Measurements from ENCODE around the gene MPZ. TPM values are rescaled to one million over a fixed set of nuclear protein-coding genes. Genes with fewer than 3 reads are reported as not detected.
"Not testable (repeated sequence)": the region's sequence is repeated elsewhere in the genome, so short reads cannot be mapped to it uniquely, and the experiment has no call there.

Gene MPZ
- total RNA-seq, 1 experiment from 2014 or later: 0.57 TPM

DNA sequence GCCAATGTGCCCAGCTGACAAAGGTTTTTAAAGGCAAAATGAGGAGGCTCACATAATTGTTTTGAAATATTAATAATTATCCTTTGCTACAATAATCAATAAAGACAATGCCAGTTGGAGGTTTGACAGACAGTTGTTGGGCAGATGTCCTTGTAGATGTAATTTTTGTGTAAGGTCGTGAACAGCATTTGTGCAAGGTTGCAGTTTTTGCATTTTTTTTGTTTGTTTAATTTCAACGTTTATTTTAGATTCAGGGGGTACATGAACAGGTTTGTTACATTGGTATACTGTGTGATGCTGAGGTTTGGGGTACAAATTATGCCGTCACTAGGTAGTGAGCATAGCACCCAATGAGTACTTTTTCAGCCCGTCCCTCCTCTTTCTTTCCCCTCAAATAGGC lies 9.3 kb downstream of the MPZ start:
- no peak for DNase-seq (ENCODE audit: low read depth)

DNA sequence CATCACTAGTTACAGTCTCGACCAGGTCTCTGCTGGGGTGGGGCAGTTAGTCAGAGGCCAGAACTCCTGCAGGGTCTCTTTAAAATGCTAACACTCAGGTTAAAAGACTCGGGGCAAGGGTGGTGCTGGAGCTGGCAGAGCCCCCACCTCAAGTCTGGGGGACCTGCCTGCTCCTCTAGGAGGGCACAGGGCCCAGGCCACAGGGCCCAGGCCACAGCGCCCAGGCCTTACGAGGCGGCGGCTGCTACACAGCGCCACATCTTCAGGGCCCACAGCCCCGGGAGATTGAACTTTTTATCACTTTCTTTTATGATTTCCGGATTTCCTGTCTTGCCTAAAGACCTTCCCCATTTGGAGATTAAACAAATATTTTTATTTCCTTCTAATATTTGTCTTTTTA lies 10.4 kb downstream of the MPZ start:
- DNase-seq (ENCODE audit: low read depth): no peak

DNA sequence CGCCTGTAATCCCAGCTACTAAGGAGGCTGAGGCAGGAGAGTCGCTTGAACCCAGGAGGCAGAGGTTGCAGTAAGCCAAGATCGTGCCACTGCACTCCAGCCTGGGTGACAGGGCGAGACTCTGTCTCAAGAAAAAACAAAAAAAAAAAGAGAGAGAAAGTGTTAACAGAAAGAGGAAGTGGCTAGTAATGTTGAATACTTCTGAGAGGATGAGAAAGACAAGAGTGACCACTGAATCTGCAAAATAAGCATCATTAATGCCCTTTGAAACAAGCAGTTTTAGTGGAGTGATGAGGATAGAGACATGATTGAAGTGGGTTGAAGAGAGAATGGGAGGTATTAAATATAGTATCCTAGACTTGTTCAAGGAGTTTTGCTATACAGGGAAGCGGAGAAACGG lies 11.7 kb downstream of the MPZ start:
- no peak for DNase-seq (ENCODE audit: low read depth)

DNA sequence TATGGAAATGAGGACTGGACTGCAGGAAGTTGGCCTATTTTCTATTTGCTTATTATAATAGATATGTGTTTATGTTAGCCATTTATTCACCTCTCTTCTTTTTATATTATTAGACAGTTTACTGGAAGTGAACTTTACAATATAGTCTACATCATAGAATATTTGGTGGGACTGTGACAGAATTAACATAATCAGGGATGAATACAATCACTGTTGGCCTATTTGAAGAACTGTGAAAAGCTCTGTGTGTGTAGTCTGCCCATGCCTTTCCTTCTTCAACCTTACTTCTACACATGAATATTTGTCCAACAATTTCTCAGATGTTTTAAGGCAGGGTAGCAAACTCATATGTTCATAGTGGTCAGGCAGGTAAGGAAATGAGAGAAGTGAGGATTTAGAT lies 12.4 kb downstream of the MPZ start:
- no peak for DNase-seq (ENCODE audit: low read depth)

DNA sequence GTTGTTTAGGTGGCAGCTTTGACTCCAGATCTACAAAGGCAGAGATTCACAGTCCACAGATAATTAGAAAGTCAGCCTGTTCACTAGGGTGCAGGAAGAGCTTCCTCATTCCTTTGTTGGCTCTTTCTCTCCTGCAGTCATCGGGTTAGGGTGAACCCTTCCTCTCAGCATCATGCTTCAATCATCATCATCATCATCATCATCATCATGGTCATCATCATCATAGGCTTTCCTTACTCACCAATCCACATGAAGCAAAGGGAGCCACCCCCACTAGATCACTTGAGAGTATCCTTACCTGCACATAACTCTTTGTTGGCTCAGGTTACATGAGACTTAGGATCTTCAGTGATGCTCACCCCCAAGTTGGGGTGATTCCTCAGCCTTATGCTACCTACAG lies 19.0 kb downstream of the MPZ start:
- no peak for DNase-seq (ENCODE audit: low read depth)

DNA sequence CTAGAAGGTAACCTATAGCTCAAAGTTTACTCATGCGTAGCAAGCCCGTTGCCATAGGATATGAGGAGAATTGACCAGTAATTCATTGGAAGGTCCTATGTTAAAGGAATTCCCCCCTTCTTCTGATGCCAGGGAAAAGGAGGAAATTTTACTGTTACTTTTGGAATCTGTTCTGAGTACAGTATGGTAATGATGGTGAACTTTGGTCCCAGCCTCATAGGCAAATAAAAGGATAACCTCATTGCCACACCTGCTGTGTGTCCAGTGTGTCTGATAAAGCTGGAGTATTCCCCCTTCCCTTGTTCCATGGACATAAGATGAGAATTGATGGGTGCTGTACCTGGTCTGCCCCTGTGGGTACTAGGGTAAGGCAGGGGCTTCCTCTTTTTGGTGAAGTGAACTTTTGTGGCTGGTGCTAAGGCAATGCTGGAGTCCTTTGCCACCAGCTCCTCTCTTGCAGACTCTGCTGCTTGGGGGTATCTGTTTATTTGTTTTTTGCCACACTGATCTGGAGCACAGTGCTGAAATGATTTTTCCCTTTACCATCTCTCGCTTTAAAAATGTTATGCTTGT lies 22.2 kb downstream of the MPZ start:
- no peak for DNase-seq (ENCODE audit: low read depth)

DNA sequence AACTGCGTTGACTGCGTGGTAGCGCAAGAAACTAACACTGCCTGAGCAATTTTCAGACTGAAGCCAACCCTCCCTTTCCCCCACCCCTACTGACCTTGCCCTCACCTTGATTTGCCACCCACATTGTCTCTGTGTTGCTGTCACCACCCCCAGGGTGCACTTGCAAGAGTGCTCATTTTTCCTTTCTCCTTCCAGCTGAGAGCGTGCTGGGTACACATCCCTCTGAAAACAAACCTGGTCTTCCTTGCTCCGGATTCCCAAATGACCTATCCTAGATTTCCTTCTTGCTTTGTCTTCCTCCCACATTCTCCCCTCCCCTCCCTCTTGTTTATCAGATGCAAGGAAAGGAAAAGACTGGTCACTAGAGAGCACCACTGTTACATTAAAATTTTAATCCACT lies 24.2 kb downstream of the MPZ start:
- no peak for DNase-seq (ENCODE audit: low read depth)

DNA sequence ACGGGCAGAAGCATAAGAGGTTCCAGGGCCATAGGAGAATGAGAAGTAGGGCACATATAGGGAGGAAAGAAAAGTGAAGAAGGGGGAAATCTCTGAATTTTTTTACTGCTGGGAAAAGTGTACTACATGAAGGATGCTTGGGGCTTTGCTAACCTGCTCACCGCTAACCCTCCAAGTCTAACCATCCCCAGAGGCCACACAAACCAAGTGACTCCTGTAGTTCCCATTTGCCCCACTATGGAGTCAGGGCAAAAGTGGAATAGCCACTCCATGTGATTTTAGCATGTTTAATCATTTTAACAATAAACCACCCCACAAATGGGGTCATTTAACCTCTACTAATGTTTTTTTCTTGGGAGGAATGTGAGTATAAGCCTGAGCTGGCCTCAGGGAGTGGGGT lies 24.7 kb downstream of the MPZ start:
- no peak for DNase-seq (ENCODE audit: low read depth)

DNA sequence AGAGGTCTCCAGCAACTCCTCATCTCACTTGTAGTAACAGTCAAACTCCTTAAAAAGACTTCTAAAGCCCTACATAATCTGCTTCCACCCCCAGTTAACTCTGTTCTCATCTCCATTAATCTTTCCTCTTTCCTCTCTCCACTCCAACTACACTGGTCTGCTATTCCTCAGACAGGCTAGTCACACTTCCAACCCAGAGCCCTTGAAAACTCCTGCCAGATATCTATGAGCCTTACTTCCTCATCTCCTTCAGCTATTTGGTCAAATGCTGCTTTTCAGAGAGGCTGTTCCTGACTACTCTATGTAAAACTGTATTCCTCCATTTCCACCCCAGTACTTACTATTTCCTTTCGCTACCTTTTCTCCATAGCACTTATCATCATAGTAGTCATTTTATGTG lies 26.8 kb downstream of the MPZ start:
- DNase-seq (ENCODE audit: low read depth): no peak

DNA sequence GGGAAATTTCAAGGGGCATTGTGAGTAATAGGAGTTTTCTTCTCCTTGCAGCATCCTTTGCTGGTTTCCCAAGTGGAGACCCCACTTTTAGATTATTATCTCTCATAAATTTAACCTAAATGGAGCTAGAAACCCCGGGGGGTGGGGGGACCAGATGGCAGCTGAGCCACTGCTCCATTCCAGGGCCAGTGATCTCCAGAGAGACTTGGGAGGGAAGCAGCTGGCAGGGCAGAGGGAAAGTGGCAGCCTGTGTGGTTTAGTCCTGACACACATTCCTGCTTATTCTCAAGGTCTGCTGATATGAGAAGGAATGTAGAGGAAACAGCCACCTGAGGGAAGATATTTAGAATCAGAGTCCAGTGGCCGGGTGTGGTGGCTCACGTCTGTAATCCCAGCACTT lies 34.9 kb downstream of the MPZ start:
- no peak for DNase-seq (ENCODE audit: low read depth)

DNA sequence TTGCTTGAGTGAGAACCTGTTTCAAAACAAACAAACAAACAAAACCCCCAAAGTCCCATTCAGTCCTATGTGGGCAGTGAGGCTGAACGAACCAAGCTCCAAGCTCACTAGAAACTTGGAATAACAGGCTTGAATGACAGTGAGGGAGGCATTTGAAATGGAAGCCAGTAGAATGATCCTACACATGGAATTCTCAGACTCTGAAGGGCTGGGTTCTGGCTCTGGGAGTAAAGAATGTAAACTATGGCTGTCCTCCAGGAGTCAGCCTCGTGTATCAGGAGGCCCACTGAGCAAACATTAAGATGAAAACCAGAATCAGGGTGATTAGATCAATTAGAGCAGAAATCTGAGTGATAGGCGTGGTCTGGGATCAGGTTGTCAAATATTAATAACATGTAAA lies 36.4 kb downstream of the MPZ start:
- DNase-seq (ENCODE audit: low read depth): no peak

DNA sequence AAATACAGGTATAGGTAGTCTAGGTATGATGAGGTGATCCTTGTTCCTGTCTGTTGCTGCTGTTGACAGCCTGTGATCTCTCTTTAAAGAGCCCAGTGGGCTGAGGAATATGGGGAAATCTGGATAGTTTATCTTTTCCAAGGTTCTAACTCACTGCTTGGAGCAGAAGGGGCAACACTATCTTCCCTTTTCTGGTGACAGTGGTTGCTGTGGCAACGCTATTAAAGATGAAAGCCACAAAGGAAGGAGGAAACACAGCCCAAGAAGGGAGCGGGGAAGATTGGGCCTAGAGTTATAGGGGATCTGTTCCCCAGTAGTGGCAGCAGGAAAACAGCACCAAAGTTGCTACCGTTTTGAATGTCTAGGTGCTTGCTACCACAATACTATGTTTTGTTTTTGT lies 42.4 kb downstream of the MPZ start:
- no peak for DNase-seq (ENCODE audit: low read depth)

DNA sequence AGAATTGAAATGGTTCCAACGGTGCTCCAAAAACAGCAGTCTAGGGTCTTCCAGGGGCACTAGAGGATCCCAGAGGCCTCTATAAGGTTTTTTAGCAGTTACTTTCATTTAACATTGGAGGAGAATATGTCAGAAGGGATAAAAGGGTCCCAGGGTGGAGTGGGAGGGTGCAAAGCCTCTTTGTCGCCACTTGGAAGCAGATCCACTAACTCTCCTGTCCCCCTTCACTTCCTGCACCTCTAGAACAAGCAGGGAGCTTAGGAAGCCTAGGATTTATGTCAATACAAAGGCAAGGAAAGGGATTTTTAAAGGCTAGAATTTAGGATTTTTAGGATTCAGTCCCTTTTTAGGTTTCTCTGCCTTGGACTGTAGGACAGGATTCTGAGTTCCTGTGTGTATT lies 42.9 kb downstream of the MPZ start:
- no peak for DNase-seq (ENCODE audit: low read depth)

DNA sequence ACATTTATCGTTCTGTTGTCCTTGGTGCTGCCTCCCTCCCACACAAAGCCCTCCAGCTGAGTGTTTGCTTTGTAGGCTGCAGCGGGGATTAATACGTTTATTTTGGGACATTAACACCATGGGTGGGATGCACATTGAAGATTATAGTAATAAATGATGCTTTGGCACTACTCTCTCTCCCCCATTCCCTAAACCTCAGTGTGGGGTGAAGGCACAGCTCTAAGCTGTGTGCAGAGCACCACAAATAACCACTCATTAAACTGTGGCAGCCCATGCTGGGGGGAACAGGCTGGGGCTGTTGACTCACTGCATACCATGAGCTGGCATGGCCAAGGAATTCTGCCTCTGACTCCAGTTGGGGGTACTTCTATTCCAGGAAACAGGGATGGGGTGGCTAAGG lies 43.6 kb downstream of the MPZ start:
- DNase-seq (ENCODE audit: low read depth): peak; percentile 71

DNA sequence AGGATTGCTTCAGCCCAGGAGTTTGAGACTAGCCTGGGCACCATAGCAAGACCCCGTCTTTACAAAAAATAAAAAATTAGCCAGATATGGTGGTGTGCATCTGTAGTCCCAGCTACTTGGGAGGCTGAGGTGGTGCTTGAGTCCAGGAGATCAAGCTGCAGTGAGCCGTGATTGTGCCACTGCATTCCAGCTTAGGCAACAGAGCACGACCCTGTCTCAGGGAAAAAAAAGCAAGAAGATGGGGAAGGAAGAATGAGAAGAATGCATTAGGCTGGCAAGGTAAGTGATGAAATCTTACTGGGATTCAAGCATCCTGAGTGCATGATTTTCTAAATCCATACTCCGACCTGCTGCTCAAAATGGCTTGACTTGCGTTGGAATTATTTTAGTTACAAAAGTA lies 44.5 kb downstream of the MPZ start:
- no peak for DNase-seq (ENCODE audit: low read depth)

DNA sequence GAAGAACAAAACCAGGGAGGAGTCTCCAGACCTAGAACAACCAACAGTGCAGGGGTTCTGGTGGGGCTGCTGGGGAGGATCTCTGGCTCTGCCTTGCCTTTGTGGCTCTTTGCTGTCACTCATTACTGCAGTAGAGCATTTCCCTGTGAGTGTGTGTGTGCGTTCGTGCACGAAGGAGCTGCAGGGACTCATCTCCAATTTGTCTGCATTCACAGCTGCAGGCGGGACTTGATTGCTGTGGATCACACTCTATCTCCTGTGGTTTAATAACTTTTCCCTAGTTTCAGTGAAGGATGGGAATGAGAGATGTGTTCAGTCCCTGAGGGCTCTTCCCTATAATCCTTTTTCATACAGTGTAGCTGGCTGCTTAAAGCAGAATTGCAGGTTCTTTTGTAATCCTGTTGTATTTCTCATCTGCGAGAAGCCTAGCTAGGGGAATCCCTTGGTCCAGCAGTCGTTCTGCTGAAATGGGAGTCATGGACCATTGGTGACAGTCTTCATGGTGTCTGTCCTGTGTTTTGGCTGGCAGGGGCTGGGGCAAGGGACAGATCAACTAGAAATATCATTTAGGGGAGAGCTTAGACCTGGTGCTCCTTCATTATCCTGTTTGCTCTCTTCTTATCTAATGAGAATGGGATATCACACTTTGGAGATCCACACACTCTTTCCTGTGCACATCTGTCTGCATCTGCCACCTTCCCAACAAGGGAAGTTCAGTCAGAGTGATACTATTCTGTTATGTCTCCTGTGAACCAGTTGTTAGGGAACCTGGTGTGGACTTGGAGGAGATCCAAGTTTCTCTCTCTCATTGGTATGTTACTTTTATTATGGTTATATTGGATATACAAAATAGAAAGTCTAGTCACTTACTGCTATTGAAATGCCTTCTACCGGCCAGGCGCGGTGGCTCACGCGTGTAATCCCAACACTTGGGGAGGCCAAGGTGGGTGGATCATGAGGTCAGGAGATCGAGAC lies 48.2 kb downstream of the MPZ start:
- DNase-seq (ENCODE audit: low read depth): no peak

DNA sequence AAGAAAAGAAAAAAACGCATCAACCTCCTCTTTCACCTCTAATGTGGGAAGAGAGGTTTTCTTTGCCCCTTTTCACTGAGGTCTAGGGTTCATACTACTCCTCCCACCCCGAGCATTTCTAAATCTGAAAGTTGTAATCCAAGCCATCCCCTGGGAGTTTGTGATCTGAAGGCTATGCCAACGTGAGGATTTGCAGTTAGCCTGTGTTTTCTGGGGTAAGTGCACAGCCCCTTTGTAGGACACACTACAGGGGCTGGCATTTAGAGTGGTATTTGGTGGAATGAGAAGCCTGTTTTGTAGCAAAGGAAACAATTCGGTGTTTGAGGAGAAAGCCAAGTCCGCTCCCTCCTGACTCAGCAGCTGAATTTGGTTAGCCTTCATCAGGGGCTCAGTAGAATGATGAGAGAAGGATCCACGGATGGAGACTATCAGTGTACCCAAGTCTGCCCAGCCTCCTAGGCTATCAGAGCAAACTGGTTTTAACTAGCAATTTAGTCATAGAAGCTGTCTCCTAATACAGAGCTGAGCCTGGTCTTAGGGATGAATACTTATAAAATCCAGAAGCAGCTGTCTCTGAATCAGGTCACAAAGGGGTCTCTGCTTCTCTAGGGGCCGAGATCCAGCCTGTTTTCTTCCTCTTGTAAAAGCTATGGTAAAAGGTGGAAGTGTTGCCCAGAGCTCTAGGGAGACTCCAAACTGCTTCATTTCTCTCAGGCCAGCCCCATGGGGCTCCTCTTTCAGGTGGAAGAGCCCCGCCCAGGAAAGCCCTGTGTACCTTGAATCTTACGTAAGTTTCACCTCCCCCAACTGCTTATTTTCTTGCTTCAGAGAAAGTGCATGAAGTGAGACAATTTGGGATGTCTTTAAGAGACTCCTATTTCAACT lies 49.1 kb downstream of the MPZ start:
- no peak for DNase-seq (ENCODE audit: low read depth)

DNA sequence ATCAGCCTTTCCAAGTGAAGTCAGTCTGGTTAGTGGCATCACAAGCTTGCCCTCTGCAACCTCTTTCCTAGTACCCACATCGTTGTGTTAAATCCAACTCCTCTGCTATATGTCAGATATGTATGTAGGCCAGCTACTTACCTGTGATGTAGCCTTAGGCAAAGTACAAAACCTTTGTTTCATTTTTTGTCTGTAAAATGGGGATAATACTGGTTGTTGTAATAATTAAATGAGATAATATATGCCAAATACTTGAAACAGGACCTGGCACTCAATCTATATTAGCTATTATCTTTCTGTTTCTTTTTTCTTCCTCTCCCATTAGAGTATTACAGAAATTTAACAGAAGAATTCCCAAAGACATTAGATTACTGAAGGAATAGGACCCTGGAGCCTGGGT lies 50.0 kb downstream of the MPZ start:
- no peak for DNase-seq (ENCODE audit: low read depth)

DNA sequence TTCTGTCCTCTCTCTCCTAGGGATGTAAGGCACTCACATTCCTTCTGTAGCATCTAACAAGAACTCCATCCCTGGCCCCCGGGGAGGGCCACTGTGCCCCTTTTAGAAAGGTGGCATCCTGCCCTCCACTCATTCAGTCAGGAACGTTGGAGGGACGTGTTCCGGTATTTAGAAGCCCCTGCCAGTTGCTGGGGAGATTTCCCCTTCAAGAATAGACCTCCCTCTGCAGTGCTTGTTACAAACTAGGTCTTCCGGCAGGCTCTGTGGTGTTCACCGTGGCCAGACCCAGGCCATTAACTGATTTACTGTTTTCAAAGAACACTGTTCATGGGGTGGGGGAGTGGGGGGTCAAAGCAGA lies 50.4 kb downstream of the MPZ start:
- no peak for DNase-seq (ENCODE audit: low read depth)

DNA sequence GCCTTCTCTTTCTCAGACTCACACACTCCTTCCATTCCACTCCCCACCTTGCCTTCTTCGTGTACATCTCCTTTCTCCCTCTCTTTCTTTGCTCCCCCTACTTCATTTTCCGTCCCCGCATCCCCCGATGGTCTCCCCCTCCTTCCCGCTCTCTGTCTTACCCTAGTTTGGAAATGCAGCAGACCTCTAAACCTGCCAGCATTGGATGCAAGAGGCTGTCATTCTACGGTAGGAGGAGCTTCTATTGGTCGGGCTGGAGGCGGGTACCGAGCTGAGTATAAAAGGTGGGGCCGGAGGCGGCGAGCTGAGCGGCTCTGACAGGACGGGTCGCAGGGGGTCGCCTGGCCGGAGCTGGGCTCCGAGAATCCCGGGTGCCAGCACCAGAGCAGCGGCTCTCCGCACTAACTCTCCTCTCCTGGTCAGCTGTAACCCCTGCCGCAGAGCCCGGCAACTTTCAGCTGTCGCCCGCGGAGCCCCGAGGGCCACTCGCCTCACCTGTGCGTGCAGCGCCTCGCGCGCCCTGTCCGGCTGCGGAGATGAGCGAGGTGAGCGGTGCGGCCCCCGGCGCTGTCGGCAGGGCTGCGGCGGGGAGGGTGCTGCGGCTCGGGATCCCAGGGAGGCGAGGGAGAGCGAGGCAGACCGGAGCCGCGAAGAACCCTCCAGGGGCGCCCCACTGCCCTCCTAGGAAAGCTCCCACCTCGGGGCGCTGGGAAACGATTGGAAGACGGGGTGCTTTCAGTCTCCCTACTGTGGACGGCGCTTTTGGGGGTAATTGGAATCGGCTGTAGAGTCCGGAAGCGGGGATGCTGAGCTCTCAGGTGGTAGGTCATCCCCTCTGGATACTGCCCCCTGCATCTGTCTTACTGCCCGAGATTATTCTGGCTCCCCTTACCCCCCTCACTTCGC lies 51.1 kb downstream of the MPZ start, which contains the start of gene PCP4L1:
Gene PCP4L1 (plus strand): TSS at position 307 of the 906 bp plus-strand sequence. CDS start 230 bp downstream, at position 537.
- peak; percentile 68 for DNase-seq (ENCODE audit: low read depth)

DNA sequence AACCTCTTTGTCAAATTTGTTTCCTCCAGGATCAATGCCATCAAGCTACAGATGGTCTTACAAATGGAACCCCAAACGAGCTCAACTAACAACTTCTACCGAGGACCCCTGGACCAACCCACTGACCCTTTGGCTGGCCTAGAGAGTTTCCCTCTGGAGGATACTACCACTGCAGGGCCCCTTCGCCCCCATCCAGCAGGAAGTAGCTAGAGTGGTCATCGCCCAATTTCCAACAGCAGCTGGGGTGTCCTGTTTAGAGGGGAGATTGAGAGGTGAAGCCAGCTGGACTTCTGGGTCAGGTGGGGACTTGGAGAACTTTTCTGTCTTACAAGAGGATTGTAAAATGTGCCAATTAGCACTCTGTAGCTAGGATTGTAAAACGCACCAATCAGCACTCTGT lies 52.7 kb downstream of the MPZ start:
- not testable (repeated sequence) for DNase-seq (ENCODE audit: low read depth)

Measured in Daoy (cell line).